Measurements from ENCODE around the gene ALKAL2. TPM values are rescaled to one million over a fixed set of nuclear protein-coding genes. Genes with fewer than 3 reads are reported as not detected.

ALKAL2 gene
- total and polyA plus RNA-seq, 2 of the 13 experiments (the other 11 are each of a cell fraction or from before 2014, with no cell fraction given): 0.22 to 1.7 TPM

- TF ChIP-seq ZNF407 (CRISPR knock-in tag; IDR thresholded peaks at IDR 0.05; ENCODE audit: not compliant biosample characterization): no peak
Measured at GRCh38 chr2:317501-318424, 29.9 kb upstream of the ALKAL2 start (continued).

GRCh38 chr2:316381-316780 lies 28.5 kb upstream of the ALKAL2 start:
- BruUV-seq (replicated peaks): no TSS peak
- ChIA-PET POLR2A (no interaction called here), CTCF (ENCODE audit: low intra/inter-chr PET ratio, low total read pairs) (no interaction called here)
- Histone ChIP-seq H3K36me3 (replicated peaks in 1 of 2; ENCODE audit: control insufficient read depth in 1 of 2, insufficient read depth in 2 of 2, low read length in 2 of 2) (no peaks in the 10 kb centered on the region), H3K79me2 (ENCODE audit: insufficient read depth, low read length) (no peaks in the 10 kb centered on the region), H3K4me3 (replicated peaks in 1 of 3; ENCODE audit: insufficient read depth in 1 of 3, low read depth in 2 of 3, low read length in 3 of 3) (no peak overlapping the region), H3K9me3 (ENCODE audit: low read length) (no peaks in the 10 kb centered on the region), H3K27ac (ENCODE audit: extremely low read length, insufficient read depth, low read length) (no peak overlapping the region), H3K9ac (ENCODE audit: insufficient read depth, low read depth, low read length) (no peak overlapping the region), H3K4me1 (ENCODE audit: insufficient read depth, low read length) (no peaks in the 10 kb centered on the region), H3K4me2 (ENCODE audit: low read depth, low read length) (no peak overlapping the region), H4K20me1 (ENCODE audit: insufficient read depth, low read length) (no peaks in the 10 kb centered on the region), H3K27me3 (ENCODE audit: control insufficient read depth in 1 of 2, insufficient read depth in 2 of 2, low read length in 2 of 2) (peaks cover 0 to 37% of the 10 kb centered on the region in 2 experiments; a peak in 4 of 5 replicates), H2AFZ (ENCODE audit: low read length) (no peak overlapping the region)
- DNase-seq (ENCODE audit: low spot score) (no peak), FAIRE-seq (no peak), ATAC-seq (no peak)
- in situ Hi-C loops (cut with HindIII; ENCODE audit: extremely low pct_ligation_motif_present, low pct_unique_long_range_greater_than_20kb): no loop called here
- WGBS (ENCODE audit: low lambda C conversion rate): 63% methylated on average over 12 of the region's 12 CpGs
- intact Hi-C loops (cut with micrococcal nuclease; ENCODE audit: unreplicated experiment): no loop called here
- TF ChIP-seq KIAA2018 (CRISPR knock-in tag; IDR thresholded peaks at IDR 0.05; ENCODE audit: borderline replicate concordance) (no peak), SRSF1 (optimal IDR thresholded peaks at IDR 0.05; ENCODE audit: low read depth, low read length) (no peak), ZNF337 (CRISPR knock-in tag; IDR thresholded peaks at IDR 0.05; ENCODE audit: borderline replicate concordance, low read depth) (no peak)

Measured in HepG2 (cell line).